Erythroblast (primary cell): ENCODE measurements around the gene NCAM2.

Experiments
- GATA1 ChIP-seq: IDR thresholded peaks from 2 replicates; pipeline ENCODE4 v1.6.1; 2011; ENCODE audit warnings: low read depth, mild to moderate bottlenecking, control low read depth, low read length, moderate library complexity
- POLR2A ChIP-seq: IDR thresholded peaks from 2 replicates; pipeline ENCODE4 v1.6.1; 2011; ENCODE audit warnings: mild to moderate bottlenecking, low read length

- TF ChIP-seq POLR2A (no peak), GATA1 (no peak)
Observed at GRCh38 chr21:21200939-21201615, 202.9 kb downstream of the NCAM2 start.
